Measurements from ENCODE around the gene SDS. TPM values are rescaled to one million over a fixed set of nuclear protein-coding genes. Genes with fewer than 3 reads are reported as not detected.

The SDS gene
- total and polyA plus RNA-seq, 2 of the 8 experiments (the other 6 are each of a cell fraction or from before 2014, with no cell fraction given), result 0.21 TPM; not detected in 1

DNA sequence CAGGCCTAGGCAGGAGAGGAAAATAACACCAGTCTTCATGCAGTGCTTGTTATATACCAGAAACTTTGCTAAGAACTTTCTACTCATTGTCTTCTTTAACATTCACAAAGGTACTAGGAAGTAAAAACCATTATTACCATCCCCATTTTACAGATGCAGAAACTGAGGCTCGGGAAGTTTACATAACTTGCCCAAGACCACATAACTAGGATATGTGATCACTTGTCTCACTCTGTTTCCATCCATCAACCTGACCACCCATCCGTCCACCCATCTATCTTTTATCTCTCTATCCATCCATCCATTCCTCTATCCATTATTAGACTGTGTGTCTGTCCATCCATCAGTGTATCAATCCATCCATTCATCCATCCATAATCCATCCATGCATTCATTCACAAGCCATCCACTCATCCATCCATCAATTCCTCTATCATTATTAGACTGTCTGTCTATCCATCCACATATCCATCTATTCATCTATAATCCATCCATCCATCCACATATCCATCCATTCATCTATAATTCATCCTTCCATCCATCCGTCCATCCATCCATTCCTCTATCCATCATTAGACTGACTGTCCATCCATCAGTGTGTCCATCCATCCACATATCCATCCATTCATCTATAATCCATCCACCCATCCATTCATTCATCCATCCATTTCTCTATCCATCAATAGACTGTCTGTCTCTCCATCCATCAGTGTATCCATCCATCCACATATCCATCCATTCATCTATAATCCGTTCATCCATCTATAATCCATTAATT, 35.0 kb upstream of the SDS start:
- peaks cover 0 to 2% (median 0%) of the 10 kb centered on the region in 4 experiments; a peak in 2 of 7 replicates for H3K27me3 ChIP-seq (replicated peaks in 1 of 4; ENCODE audit: control insufficient read depth in 3 of 4, extremely low read depth in 1 of 4, insufficient read depth in 3 of 4, low read length in 3 of 4)
- no peak overlapping the region for H2BK15ac ChIP-seq (ENCODE audit: low read length)
- H3K4ac ChIP-seq (replicated peaks; ENCODE audit: insufficient read length, low read depth, low read length), result no peak overlapping the region
- ChIA-PET POLR2A (ENCODE audit: partially characterized antibody) (no interaction called here), CTCF (ENCODE audit: partially characterized antibody) (interaction anchor here (1.0 to 1.3 kb wide), 3 partner anchors 13 to 328 kb away, joined by 3 to 4 read pairs (median 3); no protein-coding TSS in a partner anchor)
- no peak overlapping the region for H4K5ac ChIP-seq (ENCODE audit: insufficient read length, low read depth, low read length)
- no peaks in the 10 kb centered on the region; a peak in 1 of 4 replicates for H3K9me3 ChIP-seq (ENCODE audit: insufficient read depth in 2 of 2, low read depth in 1 of 2, low read length in 1 of 2)
- no peak overlapping the region for H3K18ac ChIP-seq (ENCODE audit: extremely low read depth, low read length)
- H3K9ac ChIP-seq (replicated peaks in 1 of 4; ENCODE audit: extremely low read depth in 1 of 4, low read depth in 3 of 4, low read length in 3 of 4), result no peak overlapping the region
- no peak overlapping the region for H2AK5ac ChIP-seq (ENCODE audit: low read depth, low read length)
- H2BK12ac ChIP-seq (ENCODE audit: low read depth, low read length), result no peak overlapping the region
- H2BK120ac ChIP-seq (replicated peaks; ENCODE audit: low read depth, low read length), result no peak overlapping the region
- no peak overlapping the region for H3K27ac ChIP-seq (ENCODE audit: low read depth, low read length)
- DNase-seq (ENCODE audit: low read depth in 1 of 2, low spot score in 2 of 2) (no peak), FAIRE-seq (no peak)
- no peaks in the 10 kb centered on the region for H4K20me1 ChIP-seq (replicated peaks in 1 of 2; ENCODE audit: control insufficient read depth in 1 of 2, insufficient read depth in 2 of 2, low read length in 2 of 2)
- H3K23ac ChIP-seq (ENCODE audit: insufficient read length), result no peak overlapping the region
- no peak overlapping the region for H4K8ac ChIP-seq (ENCODE audit: extremely low read depth, insufficient read depth, low read length)
- WGBS, 2 experiments (ENCODE audit: extremely low coverage in 1 of 2, insufficient coverage in 1 of 2, insufficient read length in 1 of 2, insufficient replicate concordance in 2 of 2, low coverage in 1 of 2, low lambda C conversion rate in 2 of 2, missing lambda C conversion rate in 1 of 2), result 90 to 100% methylated on average over 2 to 4 of the region's 4 CpGs
- H3K4me3 ChIP-seq (ENCODE audit: extremely low read depth in 1 of 4, insufficient read depth in 2 of 4, low read depth in 3 of 4, low read length in 4 of 4), result no peak overlapping the region
- no peaks in the 10 kb centered on the region for H3K79me2 ChIP-seq (ENCODE audit: control insufficient read depth in 1 of 2, insufficient read depth in 2 of 2, low read length in 2 of 2)
- H3K36me3 ChIP-seq (ENCODE audit: control insufficient read depth in 2 of 4, insufficient read depth in 4 of 4, low read length in 3 of 4), result no peaks in the 10 kb centered on the region; a peak in 1 of 8 replicates
- no peak overlapping the region for H2AFZ ChIP-seq (ENCODE audit: low read length)
- H2BK20ac ChIP-seq (ENCODE audit: low read length), result no peak overlapping the region
- H3K23me2 ChIP-seq (ENCODE audit: low read depth, low read length), result peaks cover 6% of the 10 kb centered on the region; the same call in 1 of the 2 replicates
- no peak overlapping the region for H2BK5ac ChIP-seq (ENCODE audit: low read depth, low read length)
- H3K56ac ChIP-seq (replicated peaks; ENCODE audit: insufficient read length, low read depth, low read length), result peak overlapping the region; percentile 49
- no peak overlapping the region for H3K14ac ChIP-seq (ENCODE audit: insufficient read length)
- no peak overlapping the region for H3K4me2 ChIP-seq (ENCODE audit: insufficient read depth in 1 of 2, low read depth in 2 of 2, low read length in 2 of 2)
- H3K4me1 ChIP-seq (replicated peaks in 1 of 4; ENCODE audit: control insufficient read depth in 3 of 4, insufficient read depth in 4 of 4, low read length in 3 of 4), result peaks cover 0 to 2% (median under 1%) of the 10 kb centered on the region in 4 experiments; a peak in 2 of 7 replicates
- no peaks in the 10 kb centered on the region for H3K79me1 ChIP-seq (ENCODE audit: low read depth, low read length)
- H4K91ac ChIP-seq (replicated peaks; ENCODE audit: insufficient read length, low read length), result no peak overlapping the region
- TF ChIP-seq RBBP5 (IDR thresholded peaks at IDR 0.05; ENCODE audit: borderline replicate concordance, low read depth, low read length) (no peak), CBX5 (IDR thresholded peaks at IDR 0.05; ENCODE audit: low read depth, low read length) (no peak), KDM1A (IDR thresholded peaks at IDR 0.05; ENCODE audit: borderline replicate concordance, low read length) (no peak), MAFK (IDR thresholded peaks at IDR 0.05; ENCODE audit: low read depth, low read length) (no peak), RAD21 (IDR thresholded peaks at IDR 0.05 in 1 of 2, conservative IDR thresholded peaks at IDR 0.05 in 1 of 2; ENCODE audit: low read depth in 2 of 2, low read length in 2 of 2) (no peak), SIRT6 (IDR thresholded peaks at IDR 0.05; ENCODE audit: low read length) (no peak), CTBP2 (IDR thresholded peaks at IDR 0.05; ENCODE audit: borderline replicate concordance, insufficient read depth, insufficient read length, low read length) (no peak), RNF2 (IDR thresholded peaks at IDR 0.05; ENCODE audit: borderline replicate concordance, low read depth, low read length, missing control alignments, poor library complexity, severe bottlenecking) (no peak), HDAC2 (IDR thresholded peaks at IDR 0.05; ENCODE audit: borderline replicate concordance in 1 of 2, low read depth in 2 of 2, low read length in 2 of 2) (no peak), CHD2 (IDR thresholded peaks at IDR 0.05; ENCODE audit: low read length) (no peak)
